HG03575 (cell line): Measurements from ENCODE around the gene TRMT2A.

Source experiments
- ATAC-seq: cut with Tn5 transposase; IDR thresholded peaks from one replicate; pipeline ENCODE4 v1.9.1; 2021; ENCODE audit not compliant: unreplicated experiment, insufficient number of reproducible peaks, low FRiP score; ENCODE audit errors: extremely low read depth

TRMT2A gene

DNA sequence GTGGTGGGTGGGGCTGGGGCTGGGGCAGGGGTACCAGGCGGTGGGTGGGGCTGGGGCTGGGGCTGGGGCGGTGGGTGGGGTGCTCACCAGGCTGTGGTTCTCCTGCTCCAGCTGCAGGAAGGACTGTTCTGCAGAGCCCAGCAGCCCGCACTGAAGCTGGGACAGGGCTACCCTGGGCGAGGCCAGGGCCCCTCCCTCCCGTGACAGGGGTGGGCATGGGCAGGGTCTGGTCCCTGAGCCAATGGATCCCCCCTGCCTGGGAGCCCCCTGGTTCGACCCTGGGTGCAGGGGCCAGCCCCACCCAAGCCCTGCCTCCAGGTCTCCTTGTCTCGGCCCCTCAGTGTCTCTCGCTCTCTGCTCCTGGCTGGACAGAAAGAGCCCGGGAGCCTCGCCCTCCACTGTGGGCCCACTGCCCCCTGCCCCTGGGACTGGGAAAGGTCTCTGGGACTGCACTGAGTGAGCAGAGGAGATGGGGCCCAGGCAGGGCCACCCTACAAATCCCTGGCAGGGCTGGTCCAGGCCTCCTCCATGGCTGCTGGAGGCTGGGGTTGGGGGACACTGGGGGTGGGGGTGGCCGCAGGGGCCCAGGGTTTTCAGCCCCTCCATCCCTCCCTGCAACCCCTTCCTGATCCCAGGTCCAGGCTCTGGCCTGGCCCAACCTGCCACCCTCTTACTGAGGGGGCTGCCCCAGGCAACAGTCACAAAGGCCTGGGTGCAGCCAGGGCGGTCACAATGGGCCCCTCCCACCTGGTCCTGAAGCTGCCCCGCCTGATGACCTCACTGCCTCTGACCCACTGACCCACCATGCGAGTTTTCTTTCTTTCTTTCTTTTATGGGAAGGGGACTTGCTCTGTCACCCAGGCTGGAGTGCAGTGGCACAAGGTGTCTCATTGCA is 33.6 kb upstream of the TRMT2A start, which contains the start of gene CCDC188:
Gene CCDC188 (minus strand): TSS at position 675 of the 895 bp plus-strand sequence. CDS start 69 bp downstream, at position 606.
- ATAC-seq = no peak

DNA sequence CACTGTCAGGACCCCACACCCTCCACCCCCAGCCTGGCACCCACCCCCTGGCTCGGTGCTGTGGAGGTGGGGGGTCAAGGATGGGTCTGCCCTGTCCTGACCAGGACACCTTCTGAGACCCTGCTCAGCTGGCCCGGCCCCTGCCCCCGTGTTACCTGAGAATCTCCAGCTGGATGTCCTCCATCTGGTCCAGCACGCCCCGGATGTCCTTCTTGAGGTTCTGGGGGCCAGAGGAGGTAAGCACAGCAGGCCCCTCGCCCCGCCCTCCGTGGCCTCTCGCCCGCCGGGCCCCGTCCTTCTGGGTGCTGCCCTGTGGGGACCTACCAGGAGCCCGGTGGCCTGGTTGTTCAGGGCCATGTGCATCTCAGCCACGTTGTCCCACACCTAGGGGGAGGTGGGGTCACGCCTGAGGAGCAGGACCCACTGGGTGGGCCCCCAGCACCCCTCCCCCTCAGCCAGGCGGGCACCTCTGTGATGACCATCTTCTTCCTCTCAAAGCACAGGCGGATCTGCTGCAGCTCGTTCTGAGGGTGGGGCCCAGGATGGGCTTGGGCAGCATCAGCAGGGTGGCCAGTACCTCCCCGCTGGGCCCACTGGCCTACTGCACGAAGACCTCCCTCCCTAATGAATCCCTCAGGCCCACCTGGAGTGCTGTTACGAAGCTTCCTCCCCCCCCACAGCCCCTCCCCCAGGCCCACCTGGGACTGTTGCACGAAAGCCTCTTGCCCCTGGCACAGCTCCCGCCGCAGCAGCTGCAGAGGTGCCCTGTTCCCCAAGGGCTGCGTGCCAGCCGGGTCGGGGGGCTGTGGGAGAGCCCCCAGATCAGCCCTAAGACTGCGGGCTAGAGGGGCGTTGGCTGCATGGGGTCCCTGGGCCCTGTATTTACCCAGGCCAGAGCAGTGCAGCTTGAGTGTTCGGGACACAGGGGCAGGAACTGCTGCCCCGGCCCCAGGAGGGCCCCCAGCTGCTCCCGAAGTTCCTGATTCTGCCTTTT is 32.5 kb upstream of the TRMT2A start:
- ATAC-seq = no peak

DNA sequence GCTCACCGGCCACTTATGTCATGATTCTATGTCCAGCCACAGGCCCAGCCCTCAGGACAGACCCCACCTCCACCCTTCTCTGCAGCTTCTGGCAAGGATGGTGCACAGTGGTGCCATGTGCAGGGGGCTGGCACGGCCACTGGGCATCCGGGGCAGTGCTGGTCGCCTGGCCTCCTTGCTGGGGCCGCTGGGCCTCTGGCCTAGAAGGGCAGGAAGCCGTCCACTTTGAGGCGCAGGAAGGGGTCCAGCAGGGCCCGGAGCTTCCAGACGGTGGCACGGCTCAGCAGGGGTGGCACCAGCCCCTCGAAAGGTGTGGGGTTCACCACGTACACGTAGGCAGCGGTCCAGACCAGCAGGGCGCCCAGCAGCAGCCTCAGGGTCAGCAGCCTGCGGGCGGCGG is 31.4 kb upstream of the TRMT2A start:
- ATAC-seq = no peak

DNA sequence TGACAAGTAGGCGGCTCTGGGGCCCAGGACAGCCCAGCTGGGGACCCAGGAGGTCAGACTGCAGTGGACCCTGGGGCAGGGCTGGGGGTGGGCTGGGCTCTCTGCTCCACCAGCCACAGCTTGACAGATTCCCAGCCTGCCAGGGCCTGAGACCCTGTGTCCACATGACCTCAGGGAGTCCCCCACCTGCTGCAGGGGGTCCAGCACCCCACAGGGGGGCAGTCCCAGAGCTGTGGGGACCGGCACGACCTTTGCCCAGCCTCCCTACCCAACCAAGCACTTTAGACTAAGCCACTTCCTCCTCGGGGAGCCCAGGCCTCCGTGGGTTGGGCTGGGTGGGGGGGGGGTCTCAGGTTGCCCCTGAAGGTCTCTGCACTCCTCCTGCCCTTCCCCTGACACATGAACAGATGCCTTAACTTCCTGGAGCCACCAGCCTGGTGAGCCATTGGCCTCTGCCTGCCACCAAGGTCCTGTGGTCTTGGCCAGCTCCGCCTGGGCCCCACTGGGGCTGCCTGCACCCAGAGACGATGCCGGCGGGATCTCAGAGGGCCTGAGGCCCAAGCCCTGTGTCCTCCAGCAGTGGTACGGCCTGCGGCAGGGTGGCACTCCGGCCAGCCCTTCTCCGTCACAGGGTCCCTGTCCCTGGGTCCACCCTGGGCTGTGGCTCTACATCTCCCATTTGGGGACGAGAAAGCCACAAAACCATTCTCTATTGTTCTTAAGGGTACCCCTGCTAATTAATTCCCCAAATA is 30.4 kb upstream of the TRMT2A start:
- ATAC-seq = no peak

DNA sequence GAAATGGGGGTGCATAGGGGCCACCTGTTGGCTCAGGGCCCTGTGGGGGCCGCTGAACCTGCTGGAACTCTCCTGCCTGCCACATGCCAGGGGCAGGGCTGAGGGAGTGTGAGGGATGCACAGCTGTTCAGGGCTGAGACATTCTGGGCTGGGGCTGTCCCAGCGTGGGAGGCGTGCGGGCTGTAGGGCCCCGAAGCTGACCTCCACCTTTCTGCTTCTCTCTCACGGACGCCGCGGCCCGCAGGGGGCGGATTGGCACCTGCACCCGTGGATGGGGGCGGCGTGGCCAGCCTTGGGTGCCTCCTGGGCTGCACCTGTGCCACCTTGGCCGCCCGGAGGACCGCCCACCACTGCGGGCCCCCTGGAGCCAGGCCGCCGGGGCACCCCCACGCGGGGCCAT is 29.8 kb upstream of the TRMT2A start:
- ATAC-seq = no peak

DNA sequence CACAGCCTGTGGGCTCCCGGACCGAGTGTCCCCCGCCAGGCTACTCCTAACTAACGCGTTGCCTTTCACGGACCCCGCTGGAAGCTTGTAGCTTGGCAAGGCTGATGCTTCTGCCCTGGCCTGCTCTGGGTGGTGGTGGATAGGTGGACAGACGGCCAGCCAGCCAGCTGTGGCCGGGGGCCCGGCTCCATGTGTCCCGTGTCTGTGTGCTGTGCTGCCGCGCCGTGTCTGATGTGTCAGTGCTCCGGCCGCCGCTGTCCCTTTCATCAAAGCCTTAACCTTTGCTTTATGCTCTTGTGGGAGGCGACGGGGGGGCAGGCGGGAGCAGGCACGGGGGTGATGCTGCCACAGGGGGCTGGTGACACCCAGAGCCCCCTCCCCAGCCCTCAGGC is 28.8 kb upstream of the TRMT2A start:
- no peak for ATAC-seq

DNA sequence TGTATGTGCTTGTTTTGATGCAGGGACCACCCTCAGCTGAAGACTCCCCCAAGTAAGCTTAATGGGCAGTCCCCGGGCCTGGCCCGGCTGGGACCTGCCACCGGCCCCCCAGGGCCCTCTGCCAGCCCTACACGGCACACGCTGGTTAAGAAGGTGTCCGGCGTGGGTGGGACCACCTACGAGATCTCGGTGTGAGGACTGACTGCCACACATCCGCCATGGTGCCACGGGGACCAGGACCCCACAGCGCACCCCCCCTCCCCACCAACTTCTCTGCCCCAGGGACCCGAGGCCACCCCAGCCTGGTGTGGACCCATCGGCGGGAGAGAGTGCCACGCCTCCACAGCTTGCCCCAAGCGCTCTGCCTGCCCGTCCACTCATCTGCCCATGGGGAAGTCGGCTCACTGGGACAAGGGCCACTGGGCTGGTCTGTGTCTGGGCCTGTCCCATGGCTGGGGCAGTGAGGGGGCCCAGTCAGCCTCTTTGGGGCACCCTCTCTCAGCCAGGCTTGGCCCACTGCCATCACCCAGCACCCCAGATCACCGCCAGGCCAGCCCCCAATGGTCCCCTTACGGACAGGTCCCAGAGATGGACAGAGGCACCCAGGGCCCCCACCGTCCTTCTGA is 28.3 kb upstream of the TRMT2A start:
- no peak for ATAC-seq

DNA sequence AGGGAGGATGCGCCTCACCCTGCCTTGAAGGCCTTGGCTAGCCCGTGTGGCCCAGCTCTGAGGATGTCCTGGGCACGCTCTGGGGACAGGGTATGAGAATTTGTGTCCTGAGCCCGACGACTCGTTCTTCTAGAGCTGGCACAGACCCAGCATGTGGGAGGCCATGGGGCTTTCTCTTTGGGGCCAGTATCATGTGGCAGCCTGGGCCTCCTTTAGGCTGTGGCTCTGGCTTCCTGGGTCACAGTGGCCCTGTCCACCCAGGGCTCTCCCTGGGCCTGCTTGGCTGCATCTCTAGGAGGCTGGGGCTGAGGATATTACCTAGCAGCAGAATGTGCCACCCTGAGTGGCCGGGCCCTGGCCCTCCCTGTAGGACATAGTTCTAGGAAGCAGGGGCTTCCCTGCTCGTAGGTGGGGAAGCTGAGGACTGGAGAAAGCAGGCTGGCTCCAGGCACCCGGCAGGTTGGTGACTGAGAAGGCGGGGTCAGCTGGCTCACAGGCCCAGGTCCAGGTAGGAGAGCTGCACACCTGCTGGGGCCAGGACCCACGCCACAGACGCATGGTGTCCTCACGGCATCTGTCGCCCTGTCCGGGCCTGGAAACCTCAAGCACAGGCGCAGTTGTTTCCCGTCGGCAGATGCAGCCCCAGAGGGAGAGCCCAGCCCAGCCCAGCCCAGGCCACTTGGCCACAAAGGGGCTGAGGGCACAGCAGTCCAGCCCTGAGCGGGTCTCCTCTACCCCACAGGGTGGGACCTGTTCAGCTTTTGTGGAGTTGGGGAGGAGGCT is 27.0 kb upstream of the TRMT2A start:
- no peak for ATAC-seq

DNA sequence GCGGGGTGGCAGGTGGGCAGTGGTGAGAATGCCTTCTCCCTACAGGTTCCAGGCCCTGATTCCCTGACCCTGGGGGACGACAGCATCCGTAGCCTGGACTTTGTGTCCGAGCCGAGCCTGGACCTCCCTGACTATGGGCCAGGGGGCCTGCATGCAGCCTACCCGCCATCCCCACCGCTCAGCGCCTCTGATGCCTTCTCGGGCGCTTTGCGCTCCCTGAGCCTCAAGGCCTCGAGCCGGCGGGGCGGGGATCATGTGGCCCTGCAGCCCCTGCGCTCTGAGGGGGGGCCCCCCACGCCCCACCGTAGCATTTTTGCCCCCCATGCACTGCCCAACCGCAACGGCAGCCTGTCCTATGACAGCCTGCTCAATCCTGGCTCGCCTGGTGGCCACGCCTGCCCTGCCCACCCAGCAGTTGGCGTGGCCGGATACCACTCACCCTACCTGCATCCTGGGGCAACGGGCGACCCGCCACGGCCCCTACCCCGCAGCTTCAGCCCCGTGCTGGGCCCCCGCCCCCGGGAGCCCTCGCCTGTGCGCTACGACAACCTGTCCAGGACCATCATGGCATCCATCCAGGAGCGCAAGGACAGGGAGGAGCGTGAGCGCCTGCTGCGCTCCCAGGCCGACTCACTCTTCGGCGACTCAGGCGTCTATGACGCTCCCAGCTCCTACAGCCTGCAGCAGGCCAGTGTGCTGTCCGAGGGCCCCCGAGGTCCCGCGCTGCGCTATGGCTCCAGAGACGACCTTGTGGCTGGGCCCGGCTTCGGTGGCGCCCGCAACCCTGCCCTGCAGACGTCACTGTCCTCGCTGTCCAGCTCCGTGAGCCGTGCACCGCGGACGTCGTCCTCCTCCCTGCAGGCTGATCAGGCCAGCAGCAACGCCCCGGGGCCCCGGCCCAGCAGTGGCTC is 25.9 kb upstream of the TRMT2A start:
- ATAC-seq = no peak

DNA sequence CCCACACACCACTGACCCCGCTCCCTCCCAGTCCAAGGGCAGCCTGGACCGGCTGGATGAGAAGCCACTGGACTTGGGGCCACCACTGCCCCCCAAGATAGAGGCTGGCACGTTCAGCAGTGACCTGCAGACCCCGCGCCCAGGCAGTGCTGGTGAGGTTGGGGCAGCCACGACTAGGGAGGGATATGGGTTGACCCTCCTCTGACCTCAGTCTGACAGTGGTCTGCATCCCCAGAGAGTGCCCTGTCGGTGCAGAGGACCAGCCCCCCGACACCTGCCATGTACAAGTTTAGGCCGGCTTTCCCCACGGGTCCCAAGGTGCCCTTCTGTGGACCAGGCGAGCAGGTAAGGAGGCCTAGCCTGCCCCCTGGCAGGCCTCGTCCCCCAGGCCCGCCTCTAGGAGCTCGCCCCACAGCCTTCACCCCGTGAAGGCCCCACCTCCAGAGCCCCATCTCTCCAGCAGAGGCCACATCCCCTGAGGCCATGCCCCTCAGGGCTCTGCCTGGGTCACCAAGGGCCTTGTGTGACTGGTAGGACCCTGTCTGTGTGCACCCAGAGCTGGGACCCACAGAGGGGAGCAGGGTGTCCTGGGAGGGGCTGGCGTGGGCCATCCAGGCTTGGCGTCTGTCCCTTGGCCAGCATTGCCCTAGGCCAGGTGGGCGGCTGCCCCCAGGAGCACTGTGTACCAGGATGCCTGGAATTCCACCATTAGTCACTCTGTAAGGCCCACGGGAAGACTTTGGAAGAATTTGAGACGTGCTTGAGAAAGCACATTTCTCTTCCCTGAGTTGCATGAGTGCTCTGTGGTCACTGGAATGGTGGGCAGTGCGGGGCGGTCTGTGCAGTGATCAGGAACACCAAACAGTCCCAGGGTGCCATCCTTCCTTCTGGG is 24.4 kb upstream of the TRMT2A start:
- ATAC-seq = no peak

DNA sequence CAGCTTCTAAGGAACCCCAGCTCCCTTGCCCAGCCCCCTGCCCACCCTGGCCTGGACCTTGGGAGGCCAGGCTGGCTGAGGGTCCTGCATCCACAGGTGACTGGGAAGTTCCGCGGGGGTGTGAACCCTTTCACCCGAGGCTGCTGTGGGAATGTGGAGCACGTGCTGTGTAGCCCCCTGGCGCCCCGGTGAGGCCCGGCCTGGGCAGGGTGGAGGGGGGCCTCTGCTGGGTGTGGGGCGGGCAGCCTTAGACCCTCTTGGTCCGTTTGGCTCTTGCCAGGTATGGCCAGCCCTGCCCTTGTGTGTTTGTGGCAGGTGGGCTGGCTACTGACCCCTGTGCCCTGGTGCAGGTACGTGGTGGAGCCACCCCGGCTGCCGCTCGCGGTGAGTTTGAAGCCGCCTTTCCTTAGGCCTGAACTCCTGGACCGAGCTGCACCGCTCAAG is 23.5 kb upstream of the TRMT2A start:
- no peak for ATAC-seq

DNA sequence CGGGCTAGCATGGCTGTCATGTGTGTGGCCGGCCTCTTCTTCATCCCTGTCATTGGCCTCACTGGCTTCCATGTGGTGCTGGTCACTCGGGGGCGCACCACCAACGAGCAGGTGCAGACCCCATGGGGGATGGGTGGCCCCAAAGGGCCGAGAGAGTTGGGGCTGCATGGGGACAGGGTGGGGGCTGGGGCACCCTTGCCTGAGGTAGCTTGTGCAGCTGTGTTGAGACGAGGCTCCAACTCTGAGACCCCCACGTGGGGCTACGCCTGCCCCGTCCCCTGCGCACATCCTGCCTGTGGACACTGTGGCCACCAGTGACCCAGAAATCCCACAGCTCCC is 23.1 kb upstream of the TRMT2A start:
- ATAC-seq = no peak

DNA sequence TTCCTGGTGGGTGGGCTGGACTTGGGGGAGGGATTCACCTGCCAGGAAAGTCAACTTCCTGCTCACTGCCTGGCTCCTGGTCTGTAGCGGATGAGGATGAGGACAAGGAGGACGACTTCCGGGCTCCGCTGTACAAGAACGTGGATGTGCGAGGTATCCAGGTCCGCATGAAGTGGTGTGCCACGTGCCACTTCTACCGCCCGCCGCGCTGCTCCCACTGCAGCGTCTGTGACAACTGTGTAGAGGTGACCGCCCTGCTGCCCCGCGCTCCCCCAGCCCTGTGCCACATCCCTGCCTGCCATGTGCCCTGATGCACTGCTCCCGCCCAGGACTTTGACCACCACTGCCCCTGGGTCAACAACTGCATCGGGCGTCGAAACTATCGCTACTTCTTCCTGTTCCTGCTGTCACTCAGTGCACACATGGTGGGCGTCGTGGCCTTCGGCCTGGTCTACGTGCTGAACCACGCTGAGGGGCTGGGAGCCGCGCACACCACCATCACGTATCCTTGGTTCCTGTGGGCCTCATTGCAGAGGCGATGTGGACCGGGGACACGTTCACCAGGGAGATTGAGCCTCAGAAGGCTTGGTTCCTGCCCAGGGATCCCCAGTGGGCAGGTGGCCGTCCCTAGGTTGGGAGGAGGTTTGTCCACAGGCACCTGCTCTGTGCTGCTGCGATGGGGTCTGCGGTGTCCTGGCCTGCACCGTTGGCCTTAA is 22.5 kb upstream of the TRMT2A start:
- no peak for ATAC-seq

DNA sequence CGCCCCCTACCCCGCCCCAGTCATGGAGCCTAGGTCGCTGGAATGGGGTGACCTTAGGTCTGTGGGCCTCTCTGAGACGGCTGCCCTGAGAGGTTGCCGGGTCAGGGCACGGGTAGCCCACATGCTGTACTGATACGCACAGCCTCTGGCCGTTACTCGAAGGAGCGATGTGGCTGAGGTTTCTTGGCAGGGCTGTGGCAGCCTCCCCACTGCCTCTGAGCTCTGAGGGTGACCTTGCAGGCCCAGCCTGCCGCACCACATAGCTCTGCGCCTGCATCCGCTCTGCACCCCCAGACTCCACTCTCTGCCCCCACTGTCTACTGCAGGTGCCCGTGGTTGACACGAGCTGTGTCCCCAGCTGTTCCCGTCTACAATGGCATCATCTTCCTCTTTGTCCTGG is 21.8 kb upstream of the TRMT2A start:
- no peak for ATAC-seq

DNA sequence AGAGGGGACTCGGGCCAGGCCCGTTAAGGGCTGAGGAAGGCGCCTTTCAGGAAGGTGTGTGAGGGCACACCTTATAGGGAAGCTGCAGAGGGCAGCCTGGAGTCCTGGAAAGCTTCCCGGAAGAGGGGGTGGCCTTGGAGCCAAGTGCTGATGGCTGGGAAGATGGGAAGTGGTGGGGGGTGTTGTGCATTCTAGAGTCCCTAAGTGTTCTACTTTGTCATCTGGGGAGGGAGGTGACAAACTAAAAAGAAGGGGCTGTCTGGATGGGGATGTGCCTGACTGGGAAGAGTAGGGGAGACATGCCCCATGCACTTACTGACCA is 21.4 kb upstream of the TRMT2A start:
- ATAC-seq = no peak
